ENCODE results near the gene AHDC1. TPM values are rescaled to one million over a fixed set of nuclear protein-coding genes. Genes with fewer than 3 reads are reported as not detected.

The AHDC1 gene
- polyA plus RNA-seq, 3 donors: 0.16 to 3.3 (median 0.30) TPM

DNA sequence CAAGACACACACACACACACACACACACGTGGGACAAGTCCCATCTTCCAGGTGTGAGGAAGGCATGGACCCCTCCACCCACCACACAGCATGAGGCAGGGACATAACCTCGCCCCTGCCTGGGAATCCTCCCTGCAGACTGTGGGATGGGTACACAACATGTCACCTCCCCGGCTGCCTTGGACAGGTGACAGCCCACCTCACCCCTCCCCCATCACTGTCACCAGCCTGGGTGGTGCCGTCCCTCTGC lies 40.7 kb downstream of the AHDC1 start:
- peaks cover 31% of the 10 kb centered on the region for H4K20me1 ChIP-seq (ENCODE audit: insufficient read depth, low read length)
- H3K9me3 Mint-ChIP-seq: peaks cover 0 to 2% (median 0%) of the 10 kb centered on the region in 7 donors
- H3K79me2 ChIP-seq (ENCODE audit: insufficient read depth, low read length): no peaks in the 10 kb centered on the region
- 79% methylated on average over 3 of the region's 4 CpGs for WGBS (ENCODE audit: insufficient coverage)
- H3K9ac ChIP-seq (ENCODE audit: insufficient read depth, low read length, poor library complexity, severe bottlenecking): no peak overlapping the region
- no peaks in the 10 kb centered on the region for H3K36me3 ChIP-seq (replicated peaks in 1 of 2; ENCODE audit: control insufficient read depth in 1 of 2, insufficient read depth in 2 of 2, low read length in 2 of 2)
- peaks cover 29 to 33% of the 10 kb centered on the region in 2 donors for H3K4me1 ChIP-seq (ENCODE audit: control insufficient read depth in 1 of 2, insufficient read depth in 2 of 2, low read length in 2 of 2)
- no peak overlapping the region for H3K4me3 ChIP-seq (replicated peaks in 1 of 3; ENCODE audit: low read depth in 2 of 3, low read length in 3 of 3)
- H2AFZ ChIP-seq (ENCODE audit: insufficient read depth, low read depth, low read length, poor library complexity, severe bottlenecking): no peak overlapping the region
- no peak overlapping the region for H3K4me2 ChIP-seq (replicated peaks; ENCODE audit: extremely low read depth, low read length, poor library complexity, severe bottlenecking)
- no peak overlapping the region for H3K27ac Mint-ChIP-seq
- H3K4me3 Mint-ChIP-seq: no peak overlapping the region
- no peaks in the 10 kb centered on the region for H3K27me3 ChIP-seq (ENCODE audit: control insufficient read depth in 2 of 2, insufficient read depth in 2 of 2, low read length in 2 of 2)
- no peaks in the 10 kb centered on the region for H3K9me3 ChIP-seq (replicated peaks in 1 of 2; ENCODE audit: control insufficient read depth in 1 of 2, insufficient read depth in 1 of 2, low read length in 2 of 2)
- peaks cover 48% of the 10 kb centered on the region for H3K4me1 Mint-ChIP-seq
- TF ChIP-seq CTCF (IDR thresholded peaks at IDR 0.05): no peak
- H3K27ac ChIP-seq (ENCODE audit: low read depth in 1 of 2, low read length in 2 of 2): no peak overlapping the region
- H3K36me3 Mint-ChIP-seq: peaks cover 4 to 5% of the 10 kb centered on the region in 2 donors
- peaks cover 3 to 7% (median 6%) of the 10 kb centered on the region in 3 donors for H3K27me3 Mint-ChIP-seq (ENCODE audit: low read depth in 3 of 3)
- intact Hi-C loops (cut with micrococcal nuclease): no loop called here
- DNase-seq: no peak

GRCh38 chr1:27562534-27563340 lies 41.2 kb downstream of the AHDC1 start:
- H3K4me1 Mint-ChIP-seq: peaks cover 45% of the 10 kb centered on the region

More at GRCh38 chr1:27562534-27563340, 41.2 kb downstream of the AHDC1 start:
- peaks cover 27 to 33% of the 10 kb centered on the region in 2 donors for H3K4me1 ChIP-seq (ENCODE audit: control insufficient read depth in 1 of 2, insufficient read depth in 2 of 2, low read length in 2 of 2)
- H2AFZ ChIP-seq (ENCODE audit: insufficient read depth, low read depth, low read length, poor library complexity, severe bottlenecking): no peak overlapping the region
- no peaks in the 10 kb centered on the region for H3K27me3 ChIP-seq (ENCODE audit: control insufficient read depth in 2 of 2, insufficient read depth in 2 of 2, low read length in 2 of 2)
- H3K27me3 Mint-ChIP-seq (ENCODE audit: low read depth in 3 of 3): peaks cover 3 to 6% (median 4%) of the 10 kb centered on the region in 3 donors
- no peaks in the 10 kb centered on the region for H3K79me2 ChIP-seq (ENCODE audit: insufficient read depth, low read length)
- no peak overlapping the region for H3K27ac Mint-ChIP-seq
- no peak overlapping the region for H3K4me2 ChIP-seq (replicated peaks; ENCODE audit: extremely low read depth, low read length, poor library complexity, severe bottlenecking)
- H3K9ac ChIP-seq (ENCODE audit: insufficient read depth, low read length, poor library complexity, severe bottlenecking): no peak overlapping the region
- no peaks in the 10 kb centered on the region for H3K9me3 ChIP-seq (replicated peaks in 1 of 2; ENCODE audit: control insufficient read depth in 1 of 2, insufficient read depth in 1 of 2, low read length in 2 of 2)
- H4K20me1 ChIP-seq (ENCODE audit: insufficient read depth, low read length): peaks cover 26% of the 10 kb centered on the region
- TF ChIP-seq CTCF (IDR thresholded peaks at IDR 0.05): no peak
- no peaks in the 10 kb centered on the region for H3K36me3 ChIP-seq (replicated peaks in 1 of 2; ENCODE audit: control insufficient read depth in 1 of 2, insufficient read depth in 2 of 2, low read length in 2 of 2)
- H3K27ac ChIP-seq (ENCODE audit: low read depth in 1 of 2, low read length in 2 of 2): no peak overlapping the region
- H3K36me3 Mint-ChIP-seq: peaks cover 4 to 6% of the 10 kb centered on the region in 2 donors
- H3K9me3 Mint-ChIP-seq: peaks cover 0 to 2% (median 0%) of the 10 kb centered on the region in 7 donors
- H3K4me3 ChIP-seq (replicated peaks in 1 of 3; ENCODE audit: low read depth in 2 of 3, low read length in 3 of 3): no peak overlapping the region
- intact Hi-C loops (cut with micrococcal nuclease): no loop called here
- DNase-seq: no peak
- no peak overlapping the region for H3K4me3 Mint-ChIP-seq
- 76% methylated on average over 16 of the region's 18 CpGs for WGBS (ENCODE audit: insufficient coverage)

Data from CD14-positive monocyte (primary cell).